Measurements from ENCODE around the gene PLA2G2F. TPM values are rescaled to one million over a fixed set of nuclear protein-coding genes. Genes with fewer than 3 reads are reported as not detected.

PLA2G2F gene
- total RNA-seq, 1 donor from 2014 or later = not detected

Other genes with a start within 250 kb of the PLA2G2F start
- gene PLA2G2E, start 215.7 kb upstream of the PLA2G2F start, total RNA-seq = not detected in 2 replicates
- gene PLA2G2A, start 159.7 kb upstream of the PLA2G2F start, total RNA-seq = not detected in 2 replicates
- gene PLA2G5, start 69.1 kb upstream of the PLA2G2F start, total RNA-seq = not detected in 2 replicates
- gene PLA2G2D, start 19.8 kb upstream of the PLA2G2F start, total RNA-seq = not detected in 2 replicates
- gene UBXN10, start 46.8 kb downstream of the PLA2G2F start, total RNA-seq = 1.2 and 1.3 TPM in 2 replicates
- gene PLA2G2C, start 47.2 kb downstream of the PLA2G2F start, total RNA-seq = 0.28 and 0.40 TPM in 2 replicates
- not detected in 2 replicates for gene VWA5B1, start 151.6 kb downstream of the PLA2G2F start, total RNA-seq

Measured in activated CD4-positive, alpha-beta T cell treated with anti-CD3 and anti-CD28 coated beads, Interleukin-2, amount 10 ng/mL, durations not matched to agents 24 days and 14 days (primary cell).